Measurements from ENCODE around the gene GLP2R. TPM values are rescaled to one million over a fixed set of nuclear protein-coding genes. Genes with fewer than 3 reads are reported as not detected.

GLP2R gene
- total RNA-seq, 1 experiment from 2014 or later: not detected

- TF ChIP-seq PRDM15 (CRISPR knock-in tag; IDR thresholded peaks at IDR 0.05) (peak; percentile 97), NFYB (CRISPR knock-in tag; conservative IDR thresholded peaks at IDR 0.05; ENCODE audit: low read depth) (peak; percentile 66), SMAD3 (CRISPR knock-in tag; IDR thresholded peaks at IDR 0.05; ENCODE audit: borderline replicate concordance) (no peak), PREB (CRISPR knock-in tag; IDR thresholded peaks at IDR 0.05; ENCODE audit: borderline replicate concordance) (no peak), ZNF219 (CRISPR knock-in tag; IDR thresholded peaks at IDR 0.05; ENCODE audit: borderline replicate concordance) (no peak)
- TF ChIP-seq, protein P1, sequence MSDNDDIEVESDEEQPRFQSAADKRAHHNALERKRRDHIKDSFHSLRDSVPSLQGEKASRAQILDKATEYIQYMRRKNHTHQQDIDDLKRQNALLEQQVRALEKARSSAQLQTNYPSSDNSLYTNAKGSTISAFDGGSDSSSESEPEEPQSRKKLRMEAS (CRISPR knock-in tag; IDR thresholded peaks at IDR 0.05): no peak
Measured at GRCh38 chr17:9817086-9817485, 8.6 kb upstream of the GLP2R start (continued).

GRCh38 chr17:9818760-9819159 lies 7.0 kb upstream of the GLP2R start:
- Mint-ChIP-seq H3K9me3 (peaks cover 4% of the 10 kb centered on the region), H3K27me3 (ENCODE audit: low read depth) (no peaks in the 10 kb centered on the region; the same call in 1 of the 2 replicates), H3K27ac (no peak overlapping the region), H3K4me3 (no peak overlapping the region), H3K4me1 (no peaks in the 10 kb centered on the region), H3K36me3 (no peaks in the 10 kb centered on the region)
- CTCF ChIA-PET: no interaction called here
- DNase-seq (ENCODE audit: low spot score): no peak
- no peak for ATAC-seq
- POLR2A ChIA-PET: no interaction called here
- TF ChIP-seq, protein P2, sequence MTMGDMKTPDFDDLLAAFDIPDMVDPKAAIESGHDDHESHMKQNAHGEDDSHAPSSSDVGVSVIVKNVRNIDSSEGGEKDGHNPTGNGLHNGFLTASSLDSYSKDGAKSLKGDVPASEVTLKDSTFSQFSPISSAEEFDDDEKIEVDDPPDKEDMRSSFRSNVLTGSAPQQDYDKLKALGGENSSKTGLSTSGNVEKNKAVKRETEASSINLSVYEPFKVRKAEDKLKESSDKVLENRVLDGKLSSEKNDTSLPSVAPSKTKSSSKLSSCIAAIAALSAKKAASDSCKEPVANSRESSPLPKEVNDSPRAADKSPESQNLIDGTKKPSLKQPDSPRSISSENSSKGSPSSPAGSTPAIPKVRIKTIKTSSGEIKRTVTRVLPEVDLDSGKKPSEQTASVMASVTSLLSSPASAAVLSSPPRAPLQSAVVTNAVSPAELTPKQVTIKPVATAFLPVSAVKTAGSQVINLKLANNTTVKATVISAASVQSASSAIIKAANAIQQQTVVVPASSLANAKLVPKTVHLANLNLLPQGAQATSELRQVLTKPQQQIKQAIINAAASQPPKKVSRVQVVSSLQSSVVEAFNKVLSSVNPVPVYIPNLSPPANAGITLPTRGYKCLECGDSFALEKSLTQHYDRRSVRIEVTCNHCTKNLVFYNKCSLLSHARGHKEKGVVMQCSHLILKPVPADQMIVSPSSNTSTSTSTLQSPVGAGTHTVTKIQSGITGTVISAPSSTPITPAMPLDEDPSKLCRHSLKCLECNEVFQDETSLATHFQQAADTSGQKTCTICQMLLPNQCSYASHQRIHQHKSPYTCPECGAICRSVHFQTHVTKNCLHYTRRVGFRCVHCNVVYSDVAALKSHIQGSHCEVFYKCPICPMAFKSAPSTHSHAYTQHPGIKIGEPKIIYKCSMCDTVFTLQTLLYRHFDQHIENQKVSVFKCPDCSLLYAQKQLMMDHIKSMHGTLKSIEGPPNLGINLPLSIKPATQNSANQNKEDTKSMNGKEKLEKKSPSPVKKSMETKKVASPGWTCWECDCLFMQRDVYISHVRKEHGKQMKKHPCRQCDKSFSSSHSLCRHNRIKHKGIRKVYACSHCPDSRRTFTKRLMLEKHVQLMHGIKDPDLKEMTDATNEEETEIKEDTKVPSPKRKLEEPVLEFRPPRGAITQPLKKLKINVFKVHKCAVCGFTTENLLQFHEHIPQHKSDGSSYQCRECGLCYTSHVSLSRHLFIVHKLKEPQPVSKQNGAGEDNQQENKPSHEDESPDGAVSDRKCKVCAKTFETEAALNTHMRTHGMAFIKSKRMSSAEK (CRISPR knock-in tag; IDR thresholded peaks at IDR 0.05; ENCODE audit: borderline replicate concordance): no peak

DNA sequence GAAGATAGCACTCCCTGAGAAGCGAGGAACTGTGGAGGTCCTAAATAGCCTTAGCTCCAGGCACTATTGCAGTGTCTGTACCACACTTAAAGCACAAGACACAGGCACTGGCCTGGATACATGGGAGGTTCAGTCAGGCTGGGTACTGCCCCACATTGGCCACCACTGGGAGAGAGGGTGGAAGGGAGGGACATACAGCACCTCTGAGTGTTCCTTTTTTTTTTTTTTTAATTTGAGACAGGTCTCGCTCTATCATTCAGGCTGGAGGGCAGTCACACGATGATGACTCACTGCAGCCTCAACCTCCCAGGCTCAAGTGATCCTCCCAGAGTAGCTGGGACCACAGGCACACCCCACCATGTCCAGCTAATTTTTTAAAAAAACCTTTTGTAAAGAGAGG lies 5.3 kb upstream of the GLP2R start:
- Mint-ChIP-seq H3K36me3 (no peaks in the 10 kb centered on the region), H3K27ac (no peak overlapping the region), H3K4me3 (no peak overlapping the region), H3K4me1 (no peaks in the 10 kb centered on the region), H3K9me3 (peaks cover 4% of the 10 kb centered on the region), H3K27me3 (ENCODE audit: low read depth) (no peaks in the 10 kb centered on the region; the same call in 1 of the 2 replicates)
- no peak for ATAC-seq
- POLR2A ChIA-PET: no interaction called here
- TF ChIP-seq, protein P3, sequence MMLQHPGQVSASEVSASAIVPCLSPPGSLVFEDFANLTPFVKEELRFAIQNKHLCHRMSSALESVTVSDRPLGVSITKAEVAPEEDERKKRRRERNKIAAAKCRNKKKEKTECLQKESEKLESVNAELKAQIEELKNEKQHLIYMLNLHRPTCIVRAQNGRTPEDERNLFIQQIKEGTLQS (CRISPR knock-in tag; conservative IDR thresholded peaks at IDR 0.05): no peak
- TF ChIP-seq, protein P4, sequence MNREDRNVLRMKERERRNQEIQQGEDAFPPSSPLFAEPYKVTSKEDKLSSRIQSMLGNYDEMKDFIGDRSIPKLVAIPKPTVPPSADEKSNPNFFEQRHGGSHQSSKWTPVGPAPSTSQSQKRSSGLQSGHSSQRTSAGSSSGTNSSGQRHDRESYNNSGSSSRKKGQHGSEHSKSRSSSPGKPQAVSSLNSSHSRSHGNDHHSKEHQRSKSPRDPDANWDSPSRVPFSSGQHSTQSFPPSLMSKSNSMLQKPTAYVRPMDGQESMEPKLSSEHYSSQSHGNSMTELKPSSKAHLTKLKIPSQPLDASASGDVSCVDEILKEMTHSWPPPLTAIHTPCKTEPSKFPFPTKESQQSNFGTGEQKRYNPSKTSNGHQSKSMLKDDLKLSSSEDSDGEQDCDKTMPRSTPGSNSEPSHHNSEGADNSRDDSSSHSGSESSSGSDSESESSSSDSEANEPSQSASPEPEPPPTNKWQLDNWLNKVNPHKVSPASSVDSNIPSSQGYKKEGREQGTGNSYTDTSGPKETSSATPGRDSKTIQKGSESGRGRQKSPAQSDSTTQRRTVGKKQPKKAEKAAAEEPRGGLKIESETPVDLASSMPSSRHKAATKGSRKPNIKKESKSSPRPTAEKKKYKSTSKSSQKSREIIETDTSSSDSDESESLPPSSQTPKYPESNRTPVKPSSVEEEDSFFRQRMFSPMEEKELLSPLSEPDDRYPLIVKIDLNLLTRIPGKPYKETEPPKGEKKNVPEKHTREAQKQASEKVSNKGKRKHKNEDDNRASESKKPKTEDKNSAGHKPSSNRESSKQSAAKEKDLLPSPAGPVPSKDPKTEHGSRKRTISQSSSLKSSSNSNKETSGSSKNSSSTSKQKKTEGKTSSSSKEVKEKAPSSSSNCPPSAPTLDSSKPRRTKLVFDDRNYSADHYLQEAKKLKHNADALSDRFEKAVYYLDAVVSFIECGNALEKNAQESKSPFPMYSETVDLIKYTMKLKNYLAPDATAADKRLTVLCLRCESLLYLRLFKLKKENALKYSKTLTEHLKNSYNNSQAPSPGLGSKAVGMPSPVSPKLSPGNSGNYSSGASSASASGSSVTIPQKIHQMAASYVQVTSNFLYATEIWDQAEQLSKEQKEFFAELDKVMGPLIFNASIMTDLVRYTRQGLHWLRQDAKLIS (CRISPR knock-in tag; IDR thresholded peaks at IDR 0.05; ENCODE audit: borderline replicate concordance): no peak
- TF ChIP-seq RORB (CRISPR knock-in tag; IDR thresholded peaks at IDR 0.05): no peak
- TF ChIP-seq JAZF1 (CRISPR knock-in tag; IDR thresholded peaks at IDR 0.05): no peak
- DNase-seq (ENCODE audit: low spot score): no peak
- CTCF ChIA-PET: interaction anchor here (1.2 kb wide), 1 partner anchor 69 kb away, joined by 4 read pairs; no protein-coding TSS in a partner anchor
